HG02943 (cell line): ENCODE results near the gene CLRN1.

ENCODE experiments used
- ATAC-seq: cut with Tn5 transposase; IDR thresholded peaks from one replicate; pipeline ENCODE4 v1.9.1; 2021; ENCODE audit warnings: mild to moderate bottlenecking, low read depth, moderate library complexity; ENCODE audit not compliant: unreplicated experiment

CLRN1 gene

DNA sequence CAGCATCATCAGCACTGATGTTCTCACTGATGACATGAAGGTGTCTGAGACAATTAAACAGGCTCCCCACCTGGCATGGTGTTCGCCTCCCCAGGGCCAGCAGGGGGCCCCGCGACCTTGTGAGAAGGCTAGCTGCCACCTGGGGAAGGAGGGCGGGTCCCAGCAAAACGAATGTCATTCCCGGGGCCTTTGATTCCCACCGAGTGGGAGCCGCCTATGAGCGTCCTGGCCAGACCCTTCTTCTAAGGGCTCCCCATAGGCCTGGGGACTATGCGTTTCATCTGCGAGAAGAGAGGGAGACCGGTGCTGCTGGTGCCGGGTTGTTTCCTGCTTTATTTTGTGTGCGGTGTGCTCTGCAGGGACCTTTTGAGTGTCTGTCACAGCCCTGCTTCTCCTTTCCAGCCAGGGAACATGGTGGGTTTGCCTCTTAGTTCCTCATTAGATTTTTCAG lies 46.8 kb downstream of the CLRN1 start:
- ATAC-seq, result peak; percentile 84

DNA sequence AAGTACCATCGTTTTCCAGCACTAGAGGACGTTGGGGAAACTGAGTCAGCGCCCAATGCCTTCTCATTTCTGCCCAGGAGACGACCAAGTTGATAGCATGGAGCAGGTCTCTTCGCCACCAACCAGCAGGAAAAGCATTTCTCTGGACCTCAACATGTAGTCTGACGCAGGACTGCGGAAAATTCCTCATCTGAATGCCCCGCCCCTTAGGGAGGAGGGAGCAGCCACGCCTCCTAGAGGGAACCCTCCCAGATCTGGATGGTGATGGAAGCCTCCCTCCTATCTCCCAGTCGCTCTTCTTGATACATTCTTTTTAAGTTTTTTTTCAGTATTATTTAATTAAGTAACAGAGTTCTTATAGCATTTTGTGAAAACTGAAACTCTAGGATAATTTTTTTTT lies 49.9 kb downstream of the CLRN1 start:
- no peak for ATAC-seq

DNA sequence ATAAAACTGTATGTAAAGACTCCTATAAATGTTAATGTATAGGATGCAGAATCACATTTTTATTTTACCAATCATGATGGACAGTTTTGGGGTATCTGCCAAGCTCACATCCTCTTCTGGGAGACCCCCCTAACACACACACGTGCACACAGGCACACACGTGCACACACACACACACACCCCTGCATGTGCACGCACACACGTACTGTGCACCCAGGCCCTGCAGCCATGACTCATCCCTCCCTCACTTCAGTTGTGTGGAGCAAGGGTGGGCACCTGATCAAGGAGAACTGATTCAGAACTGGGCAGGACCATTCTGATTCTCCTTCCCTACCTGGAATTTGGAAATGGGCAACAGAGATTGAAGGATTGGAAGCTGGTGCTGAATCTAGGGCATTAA lies 51.3 kb downstream of the CLRN1 start:
- no peak for ATAC-seq

DNA sequence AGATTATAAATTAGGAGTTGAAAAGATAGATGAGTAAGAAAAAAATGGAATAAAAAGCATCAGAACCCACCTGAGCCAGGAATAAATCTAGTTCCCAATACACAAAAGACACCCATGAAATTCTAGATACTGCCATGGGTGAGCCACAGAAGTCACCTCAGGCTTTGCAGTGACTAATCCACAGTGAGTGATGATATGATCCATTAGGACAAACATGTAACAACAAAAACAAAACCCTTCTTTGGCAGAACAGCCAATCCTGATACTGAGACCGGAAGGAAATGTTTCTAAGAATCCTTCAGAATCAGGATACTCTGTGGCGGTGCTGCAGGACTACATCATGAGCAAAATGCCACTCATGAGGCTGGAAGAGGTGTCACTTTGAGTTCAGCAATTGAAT lies 52.3 kb downstream of the CLRN1 start:
- no peak for ATAC-seq

DNA sequence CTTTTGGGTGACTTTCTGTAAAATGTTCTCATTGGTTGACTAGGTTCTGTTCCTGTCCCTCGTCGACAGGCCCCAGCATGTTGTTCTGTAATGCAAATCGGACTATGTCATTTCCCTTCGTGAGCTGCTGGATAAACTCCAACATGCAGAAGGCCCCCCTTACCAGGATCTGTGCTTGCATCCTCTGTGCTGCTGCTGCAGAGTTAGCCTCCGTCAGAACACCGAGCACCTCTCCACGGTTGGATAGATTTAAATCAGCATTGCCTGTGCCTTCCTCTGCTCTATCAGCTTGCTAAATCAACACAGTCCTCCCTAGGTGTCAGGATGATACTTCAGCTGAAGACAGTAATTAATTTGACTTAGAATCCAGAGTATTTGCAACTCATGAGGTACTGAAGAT lies 54.6 kb downstream of the CLRN1 start:
- ATAC-seq, result no peak

DNA sequence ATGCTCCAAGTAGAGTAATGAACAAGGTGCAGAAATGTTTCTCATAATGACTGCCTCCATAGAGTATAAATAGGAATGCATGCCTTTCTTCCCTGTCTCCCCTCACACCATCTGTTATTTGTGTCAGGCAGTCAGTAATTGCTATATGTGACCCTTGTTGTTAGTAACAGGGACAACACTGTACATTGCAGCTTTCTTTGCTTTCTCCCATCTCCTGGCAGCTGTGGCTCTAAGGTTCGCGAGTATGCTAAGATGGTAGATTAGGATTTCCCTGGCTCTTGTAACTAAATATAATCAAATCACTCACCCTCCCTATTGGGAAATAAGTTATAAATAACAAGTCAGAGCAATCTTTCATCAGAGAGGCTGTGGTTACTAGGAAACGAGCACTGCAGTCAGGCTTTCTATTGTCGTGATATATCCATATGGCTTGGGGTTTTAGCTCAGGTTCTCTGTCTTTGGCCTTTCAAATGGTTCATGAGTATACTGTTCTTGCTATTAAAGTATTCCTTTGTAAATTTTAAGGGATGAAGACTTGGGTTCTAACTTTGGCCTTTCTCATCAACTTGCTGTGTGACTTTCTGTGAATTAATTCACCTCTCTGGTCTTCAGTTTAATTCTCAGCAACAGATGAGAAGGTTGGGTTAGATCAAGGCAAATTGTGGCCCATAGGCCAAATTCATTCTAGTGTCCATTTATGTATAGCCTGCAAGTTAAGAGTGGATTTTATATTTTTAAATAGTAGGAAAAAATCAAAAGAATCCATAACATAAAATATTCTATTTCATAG lies 59.2 kb downstream of the CLRN1 start:
- no peak for ATAC-seq

DNA sequence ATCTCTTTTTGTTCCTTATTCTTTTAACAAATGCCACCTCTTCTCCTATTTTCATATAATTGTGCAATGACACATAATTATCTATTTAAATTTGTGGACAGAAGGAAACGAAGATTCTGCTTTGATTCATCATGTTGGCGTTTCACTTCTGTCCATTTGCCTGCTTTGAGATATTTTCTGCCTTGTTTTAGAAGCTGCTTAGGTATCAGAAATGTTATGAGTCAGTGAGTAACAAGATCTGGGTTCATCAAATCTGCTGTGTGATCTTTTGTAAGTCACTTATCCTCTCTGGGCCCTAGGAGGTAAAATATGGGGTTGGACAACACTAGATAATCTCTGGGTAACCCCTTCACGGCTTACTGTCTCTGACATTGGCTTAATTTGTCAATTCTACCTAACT lies 60.0 kb downstream of the CLRN1 start:
- ATAC-seq, result no peak

DNA sequence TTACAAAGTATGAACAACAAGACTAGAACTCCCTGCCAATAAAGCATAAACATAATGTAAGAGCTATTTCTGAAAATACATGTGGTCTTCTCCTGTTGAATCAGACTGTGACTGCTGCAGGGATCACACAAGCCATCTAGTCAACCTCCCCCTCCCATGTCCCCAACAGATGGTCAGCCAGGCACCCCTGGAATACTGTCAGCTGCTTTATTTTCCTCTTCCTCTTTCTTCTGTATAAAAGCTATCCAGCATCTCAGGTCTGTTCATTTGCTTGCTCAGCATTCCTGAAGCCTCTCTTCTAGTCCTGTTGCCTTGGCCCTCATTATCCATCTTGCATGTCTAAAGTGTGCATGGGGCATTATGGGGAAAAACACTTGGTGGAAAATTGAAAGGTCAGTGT lies 60.8 kb downstream of the CLRN1 start:
- no peak for ATAC-seq

DNA sequence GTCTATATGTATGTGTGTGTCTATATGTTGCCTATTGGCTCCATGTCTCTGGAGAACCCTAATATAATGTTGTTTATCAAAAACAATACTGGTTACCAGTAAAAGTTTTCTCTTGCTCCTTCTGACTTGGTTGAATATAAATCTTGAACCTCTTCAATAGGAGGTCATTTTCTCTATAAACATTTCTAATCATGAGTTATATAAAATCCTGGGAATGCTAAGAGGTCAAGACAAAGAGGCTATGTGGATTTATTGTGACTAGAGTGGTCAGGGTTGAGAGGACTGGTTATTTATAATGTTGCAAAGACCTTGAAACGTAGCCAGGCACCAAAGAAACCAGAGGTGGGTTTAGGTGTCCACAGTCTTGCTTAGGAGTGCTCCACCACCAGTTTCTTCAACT lies 66.1 kb downstream of the CLRN1 start:
- no peak for ATAC-seq

DNA sequence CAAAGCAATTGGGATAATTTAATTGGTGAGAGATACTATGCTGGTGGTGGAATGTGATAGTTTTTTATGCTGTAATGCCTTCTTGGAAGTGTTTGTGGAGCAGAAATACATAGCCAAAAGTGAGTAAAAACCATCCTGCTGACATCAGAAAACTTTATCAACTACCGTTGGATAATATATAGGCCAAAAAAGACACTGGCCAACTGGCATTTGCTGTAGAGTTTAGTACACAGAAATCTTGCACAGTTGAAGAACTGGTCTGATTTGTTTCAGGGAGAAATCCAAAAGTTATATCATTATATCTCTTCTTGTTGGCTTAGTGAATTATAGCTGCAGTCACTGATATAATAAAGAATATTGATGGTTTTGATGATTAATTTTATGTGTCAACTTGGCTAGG lies 66.8 kb downstream of the CLRN1 start:
- ATAC-seq, result no peak

DNA sequence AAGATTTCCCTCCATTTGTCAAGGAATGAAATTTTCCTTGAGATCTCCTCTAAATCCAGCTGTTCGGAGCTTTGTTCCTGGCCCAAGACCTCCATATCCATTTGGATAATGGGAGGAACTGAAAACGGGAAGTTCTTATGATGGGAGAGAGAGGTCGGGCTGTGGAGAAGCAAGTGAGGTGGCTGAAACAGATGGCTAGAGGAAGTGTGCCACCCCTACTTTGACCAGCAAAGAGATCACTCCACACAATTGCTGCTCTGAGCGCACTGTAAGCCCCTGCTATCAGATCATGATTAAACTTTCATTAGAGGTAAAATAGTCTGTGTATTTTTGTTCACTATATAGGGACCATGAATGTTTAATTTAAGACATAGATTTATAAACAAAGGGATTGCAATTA lies 67.2 kb downstream of the CLRN1 start, which contains the start of gene MINDY4B:
TSS of gene MINDY4B (minus strand) at position 101 of the 400 bp plus-strand sequence. CDS start at position 101, 0 bp downstream.
- no peak for ATAC-seq

DNA sequence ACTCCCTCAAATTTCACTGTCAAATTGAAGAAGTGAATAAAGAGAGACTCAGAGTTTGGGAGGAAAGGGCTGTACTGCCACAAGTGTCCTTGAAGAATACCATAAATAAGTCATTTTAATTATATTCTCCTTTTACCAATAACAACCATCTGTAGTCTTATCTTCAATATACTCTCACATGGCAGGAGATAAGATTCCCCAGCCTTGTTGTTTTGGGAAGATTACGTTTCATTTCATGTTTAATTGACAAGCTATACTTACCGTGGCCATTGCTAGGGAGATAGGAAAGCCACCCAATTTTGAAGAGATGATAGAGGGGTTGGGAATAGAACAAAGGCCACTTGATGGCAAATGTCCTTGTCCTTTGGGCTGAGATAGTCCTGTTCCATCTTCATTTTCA lies 69.5 kb downstream of the CLRN1 start:
- ATAC-seq, result no peak

DNA sequence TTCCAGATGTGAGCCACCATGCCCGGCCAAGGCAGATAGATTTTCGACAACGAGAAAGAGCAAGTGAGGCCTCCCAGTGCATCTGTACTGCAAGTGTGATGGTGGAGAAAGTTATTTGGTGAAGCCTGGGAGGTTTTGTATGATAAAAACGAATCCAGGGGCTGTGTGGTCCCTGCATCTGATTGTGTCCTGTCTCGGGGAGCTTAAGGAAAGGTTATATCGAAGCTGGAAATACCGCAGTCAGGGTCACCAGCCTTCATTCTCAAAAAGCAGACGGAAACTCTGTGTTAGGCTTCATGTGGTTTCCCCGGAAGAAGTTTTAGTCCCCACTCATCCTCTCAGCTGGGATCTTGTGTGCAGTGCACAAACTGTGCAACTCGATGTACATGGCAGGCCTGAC lies 70.7 kb downstream of the CLRN1 start:
- no peak for ATAC-seq

DNA sequence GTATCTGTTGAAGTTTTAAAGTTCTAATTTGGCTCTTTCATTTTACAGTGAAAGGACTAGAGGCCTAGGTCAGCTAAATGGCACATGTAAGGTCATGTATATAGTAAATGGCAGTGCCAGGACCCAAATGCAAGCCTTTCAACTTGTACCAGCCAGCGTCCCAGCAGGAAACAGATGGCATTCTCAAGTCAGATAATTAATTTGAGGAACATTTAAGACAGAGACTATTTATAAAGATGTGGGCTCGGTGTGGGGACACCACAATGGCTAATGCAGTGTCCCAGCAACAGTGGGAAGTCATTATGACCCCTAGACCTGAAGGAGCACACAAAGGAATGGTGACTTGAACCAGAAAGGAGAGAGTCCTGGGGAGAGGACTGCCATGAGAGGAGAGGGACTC lies 73.4 kb downstream of the CLRN1 start:
- ATAC-seq, result no peak

DNA sequence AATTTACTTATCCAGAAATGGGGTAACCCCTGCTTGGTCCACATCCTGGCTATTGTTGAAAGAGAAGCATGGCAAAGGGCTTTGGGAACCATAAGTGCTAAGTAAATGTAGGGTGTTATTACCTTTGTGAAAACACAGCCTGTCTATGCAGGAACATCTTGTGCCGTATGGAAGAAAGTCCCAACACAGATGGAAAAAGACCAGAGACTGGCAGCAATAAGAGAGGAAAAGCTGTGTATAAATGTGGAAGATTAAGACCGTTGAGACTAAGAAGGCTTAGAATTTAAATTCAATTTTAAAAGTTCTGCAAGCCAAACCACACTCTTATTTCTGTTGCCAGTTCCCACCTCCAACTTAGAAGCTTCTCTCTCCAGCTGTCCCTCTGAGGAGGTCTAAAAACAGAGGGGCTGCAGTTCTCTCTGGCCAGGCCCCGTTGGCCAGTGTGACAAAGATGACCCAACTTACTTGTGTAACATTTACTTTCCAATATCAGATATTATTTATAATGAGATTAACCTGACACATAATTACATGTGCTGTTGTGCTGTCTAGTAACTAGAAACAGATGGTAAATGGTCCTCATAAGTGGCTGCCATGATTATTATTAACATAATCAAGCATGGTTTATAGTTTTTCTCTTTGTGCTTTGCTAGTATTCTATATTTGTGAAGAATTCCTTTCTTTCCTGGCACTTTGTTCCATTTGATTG lies 74.3 kb downstream of the CLRN1 start:
- no peak for ATAC-seq

DNA sequence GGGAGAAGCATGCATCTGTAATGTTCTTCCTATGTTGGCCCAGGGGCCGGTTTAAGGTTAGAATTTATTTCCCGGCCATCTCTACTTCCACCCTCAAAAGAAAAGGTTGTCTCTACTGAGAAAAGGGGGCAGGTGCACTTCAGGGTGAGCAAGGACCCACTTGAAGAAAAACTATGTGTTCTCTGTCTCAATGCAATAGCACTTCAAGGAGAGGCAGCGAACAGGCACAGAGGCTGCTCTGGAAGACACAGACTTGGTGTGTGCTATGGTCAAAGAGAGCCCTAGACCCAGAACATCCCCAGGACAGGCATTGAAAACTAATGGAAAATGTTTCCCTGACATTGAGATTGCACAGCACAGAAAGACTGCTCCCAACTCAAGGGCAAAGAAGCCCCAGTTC lies 74.9 kb downstream of the CLRN1 start:
- no peak for ATAC-seq

DNA sequence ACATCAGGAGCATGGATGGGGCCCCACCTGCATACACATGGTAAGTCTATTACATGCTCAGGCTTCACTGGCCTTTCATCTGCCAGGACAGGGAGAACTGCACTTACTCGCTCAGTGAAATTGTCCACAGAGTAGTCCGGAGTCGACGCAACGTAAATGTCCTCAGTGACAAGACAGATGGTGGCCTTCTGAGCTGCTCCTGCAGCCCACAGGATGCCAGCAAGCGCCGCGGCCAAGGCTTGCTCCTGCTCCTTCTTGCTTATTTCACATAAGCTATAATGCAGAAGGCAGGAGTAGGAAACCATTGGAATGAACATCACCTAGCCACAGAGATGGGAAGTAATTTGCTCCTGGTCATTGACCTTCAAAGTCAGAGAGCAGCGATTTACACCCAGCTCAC lies 81.7 kb downstream of the CLRN1 start:
- no peak for ATAC-seq

DNA sequence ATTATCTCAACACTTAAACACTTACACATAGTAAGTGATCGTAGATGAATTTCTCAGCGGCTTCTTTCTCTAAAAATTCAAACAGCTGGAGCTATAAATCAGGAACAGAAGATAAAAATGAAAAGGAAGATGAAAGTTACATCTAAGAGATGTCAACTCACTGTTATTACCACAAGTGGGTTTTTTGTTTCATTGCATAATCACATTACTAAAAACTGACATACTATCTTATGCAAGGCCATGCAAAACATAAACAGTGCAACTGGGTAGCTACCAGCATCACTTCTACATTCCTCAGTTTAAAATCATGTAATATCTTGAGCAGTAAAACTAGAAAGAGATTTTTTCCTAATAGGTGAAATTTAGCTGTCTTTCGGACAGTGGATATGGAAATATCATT lies 82.2 kb downstream of the CLRN1 start:
- ATAC-seq, result no peak

DNA sequence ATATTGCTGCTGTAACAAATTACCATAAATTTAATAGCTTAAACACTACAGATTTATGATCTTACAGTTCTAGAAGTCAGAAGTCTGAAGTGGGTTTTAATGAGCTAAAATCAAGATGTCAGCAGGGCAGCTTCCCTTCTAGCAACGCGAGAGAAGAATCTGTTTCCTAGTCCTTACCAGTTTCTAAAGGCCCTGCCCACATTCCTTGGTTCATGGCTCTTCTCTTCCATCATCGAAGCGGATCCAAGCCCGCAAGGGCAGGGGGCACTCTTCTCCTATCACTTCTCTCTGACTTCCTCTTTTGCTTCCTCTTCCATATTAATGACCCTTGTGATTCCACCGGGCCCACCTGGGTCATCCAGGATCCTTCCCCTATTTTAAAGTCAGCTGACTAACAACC lies 83.4 kb downstream of the CLRN1 start:
- no peak for ATAC-seq

DNA sequence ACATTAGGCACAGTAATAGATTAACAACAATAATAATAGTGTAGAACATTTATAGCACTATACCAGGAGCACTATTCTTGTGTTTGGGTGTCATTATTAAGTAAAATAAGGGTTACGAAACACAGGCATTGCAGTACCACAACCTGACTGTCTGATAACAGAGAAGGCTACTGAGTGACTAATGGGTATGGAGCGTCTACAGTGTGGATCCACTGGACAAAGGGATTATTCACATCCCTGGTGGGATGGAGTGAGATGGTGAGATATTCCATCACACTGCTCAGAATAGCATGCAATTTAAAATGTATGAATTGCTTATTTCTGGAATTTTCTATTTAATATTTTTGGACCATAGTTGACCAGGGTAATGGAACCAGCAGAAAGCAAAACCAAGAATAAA lies 85.5 kb downstream of the CLRN1 start:
- no peak for ATAC-seq

DNA sequence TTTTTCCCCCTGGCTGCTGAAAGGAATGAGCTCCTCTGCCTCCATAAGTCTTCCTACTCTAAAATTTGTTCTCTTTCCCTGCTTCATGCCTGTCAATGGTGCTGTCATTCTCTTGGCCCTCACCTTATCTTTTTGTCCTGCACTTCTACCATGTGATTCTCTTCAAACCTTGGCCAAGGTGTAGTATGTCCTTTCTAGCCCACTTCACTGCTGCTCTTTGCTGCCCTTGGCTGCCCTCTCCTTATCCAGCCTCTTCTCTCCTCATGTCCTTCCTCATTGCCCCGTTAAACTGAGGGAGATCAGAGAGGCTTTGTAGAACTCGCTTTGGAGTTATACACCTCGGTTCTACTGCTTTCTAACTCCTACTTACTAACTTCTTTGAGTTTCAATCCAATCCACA lies 87.0 kb downstream of the CLRN1 start:
- ATAC-seq, result no peak

DNA sequence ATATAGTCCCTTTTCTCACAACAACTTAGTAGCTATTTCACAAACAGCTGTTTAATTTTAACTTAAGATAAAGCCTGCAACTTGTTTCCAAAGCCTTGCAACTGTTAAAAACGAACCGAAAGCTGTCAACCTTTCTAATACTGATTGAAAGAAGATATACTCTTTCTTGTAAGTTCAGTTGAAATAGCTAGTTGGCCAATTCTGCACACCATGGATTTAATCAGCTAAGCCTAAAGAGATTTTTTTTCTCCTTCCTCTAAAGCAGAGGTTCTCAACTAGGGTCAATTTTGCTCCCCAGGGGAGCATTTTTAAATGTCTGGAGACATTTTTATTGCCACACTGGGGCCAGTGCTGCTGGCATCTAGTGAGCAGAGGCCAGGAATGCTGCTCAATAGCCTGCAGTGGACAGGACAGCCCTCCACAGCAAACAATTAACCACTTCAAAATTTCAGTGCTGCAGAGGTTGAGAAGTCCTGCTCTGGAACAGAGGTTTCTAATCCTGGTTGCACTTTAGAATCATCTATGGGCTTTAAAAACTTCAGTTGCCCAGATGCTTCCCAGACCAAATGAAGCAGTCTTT lies 93.4 kb downstream of the CLRN1 start:
- ATAC-seq, result no peak
